ENCODE measurements around the gene TMEM132D. TPM values are rescaled to one million over a fixed set of nuclear protein-coding genes. Genes with fewer than 3 reads are reported as not detected.

Gene TMEM132D
- total and polyA plus RNA-seq, 2 donors (not counting 3 experiments of a cell fraction or from before 2014, with no cell fraction given) = not detected

GRCh38 chr12:129080391-129080790 lies 823.4 kb downstream of the TMEM132D start:
- no TSS peak for BruUV-seq (replicated peaks)

More at GRCh38 chr12:129080391-129080790, 823.4 kb downstream of the TMEM132D start:
- no peaks in the 10 kb centered on the region for H3K27me3 ChIP-seq (ENCODE audit: control insufficient read depth in 2 of 2, insufficient read depth in 2 of 2, low read length in 2 of 2)
- CTCF ChIA-PET = no interaction called here
- peaks cover 9% of the 10 kb centered on the region for H3K9me3 ChIP-seq (replicated peaks; ENCODE audit: control insufficient read depth, insufficient read depth, low read length)
- no peak for DNase-seq (ENCODE audit: low read depth, low spot score)
- H3K4me2 ChIP-seq (ENCODE audit: insufficient read depth, low read length) = no peak overlapping the region
- dilution Hi-C loops (cut with MboI; ENCODE audit: extremely low pct_ligation_motif_present, low sequenced_read_pairs) (no loop called here), intact Hi-C loops (cut with micrococcal nuclease) (no loop called here)
- no peak for FAIRE-seq
- H3K9me1 ChIP-seq (replicated peaks; ENCODE audit: control insufficient read depth, extremely low read depth, insufficient read depth, low read length) = no peaks in the 10 kb centered on the region
- POLR2A ChIA-PET = no interaction called here
- H3K4me1 ChIP-seq (ENCODE audit: control insufficient read depth, extremely low read depth, insufficient read depth, low read length) = no peaks in the 10 kb centered on the region
- no peak overlapping the region for H2AFZ ChIP-seq (ENCODE audit: low read depth, low read length)
- no peaks in the 10 kb centered on the region for H3K79me2 ChIP-seq (ENCODE audit: control insufficient read depth, insufficient read depth, low read length)
- H3K4me3 ChIP-seq (replicated peaks in 1 of 3; ENCODE audit: insufficient read depth in 1 of 3, low read depth in 1 of 3, low read length in 3 of 3) = no peak overlapping the region
- no peak for TF ChIP-seq JUN (IDR thresholded peaks at IDR 0.05; ENCODE audit: borderline replicate concordance, insufficient read depth, insufficient read length, low read depth)
- no peak for TF ChIP-seq POLR2A (IDR thresholded peaks at IDR 0.05; ENCODE audit: low read depth, low read length)
- TF ChIP-seq POLR2AphosphoS5 (IDR thresholded peaks at IDR 0.05; ENCODE audit: insufficient read depth, low read depth, low read length) = no peak
- no peak for TF ChIP-seq FOS (IDR thresholded peaks at IDR 0.05; ENCODE audit: borderline replicate concordance, insufficient read depth, low read length)
- no peak for TF ChIP-seq EZH2 (IDR thresholded peaks at IDR 0.05; ENCODE audit: borderline replicate concordance, low read depth, low read length, severe bottlenecking)
- TF ChIP-seq GATA2 (IDR thresholded peaks at IDR 0.05; ENCODE audit: insufficient read depth, insufficient read length, low read depth, low read length) = no peak
- TF ChIP-seq MYC (IDR thresholded peaks at IDR 0.05; ENCODE audit: low read depth, low read length) = no peak
- no peak for TF ChIP-seq MAX (IDR thresholded peaks at IDR 0.05; ENCODE audit: insufficient read depth, insufficient read length)
- no peak for TF ChIP-seq CTCF (IDR thresholded peaks at IDR 0.05; ENCODE audit: extremely low read depth in 1 of 2, insufficient read depth in 1 of 2, low read depth in 1 of 2, low read length in 2 of 2)
- no peaks in the 10 kb centered on the region for H3K36me3 ChIP-seq (ENCODE audit: control insufficient read depth in 2 of 2, extremely low read depth in 1 of 2, insufficient read depth in 2 of 2, low read length in 2 of 2)
- H4K20me1 ChIP-seq (replicated peaks; ENCODE audit: control insufficient read depth, extremely low read depth, insufficient read depth, low read length) = no peaks in the 10 kb centered on the region
- H3K9ac ChIP-seq (replicated peaks; ENCODE audit: extremely low read depth, insufficient read depth, low read length) = no peak overlapping the region
- no peak overlapping the region for H3K27ac ChIP-seq (ENCODE audit: insufficient read depth, low read depth, low read length)
